Panc1 (cell line): ENCODE data around the gene VPS29. TPM values are rescaled to one million over a fixed set of nuclear protein-coding genes. Genes with fewer than 3 reads are reported as not detected.

Source experiments
- ATAC-seq: fragments of 200-7000 bp; cut with Tn5 transposase; 2 replicates; pipeline ENCODE4 v1.9.1; 2020; ENCODE audit warnings: mild to moderate bottlenecking, moderate library complexity
- BruUV-seq: library from RNA; stranded (reverse); fragments of 400-500 nt; replicated peaks from 2 replicates; lab custom pipeline; 2021; lab: Mats Ljungman, UMichigan
- CTCF ChIA-PET: fragments of 300-600 bp; sonication (Branson Sonifier 250); formaldehyde crosslinking; loops from one replicate; lab custom pipeline; 2022; ENCODE audit warnings: antibody characterized with exemption; lab: Charles Lee
- POLR2A ChIA-PET: fragments of 300-600 bp; sonication (Branson Sonifier 250); formaldehyde crosslinking; loops from one replicate; lab custom pipeline; 2022; ENCODE audit warnings: antibody characterized with exemption; lab: Charles Lee
- DNase-seq: peaks from one replicate; pipeline ENCODE4 v3.0.0-alpha.2; 2010; ENCODE audit warnings: low read depth, low spot score
- H3K27ac ChIP-seq: 2 replicates; pipeline ENCODE4 v1.5.1; 2011; ENCODE audit warnings: mild to moderate bottlenecking, low read length, inconsistent platforms
- H3K27me3 ChIP-seq: fragments of 200-500 bp; sonication (Bioruptor generic); 2 replicates; pipeline ENCODE4 v1.6.0; 2014; ENCODE audit warnings: low read length, inconsistent platforms; ENCODE audit not compliant: control insufficient read depth, insufficient read depth
- H3K36me3 ChIP-seq: fragments of 200-500 bp; sonication (Bioruptor generic); 2 replicates; pipeline ENCODE4 v1.5.1; 2014; ENCODE audit warnings: inconsistent platforms, mild to moderate bottlenecking, low read length, moderate library complexity; ENCODE audit not compliant: control insufficient read depth, insufficient read depth
- H3K4me1 ChIP-seq: 2 replicates; pipeline ENCODE4 v1.5.1; 2011; ENCODE audit warnings: inconsistent platforms, mild to moderate bottlenecking, low read length, moderate library complexity; ENCODE audit not compliant: control insufficient read depth, insufficient read depth
- H3K4me3 ChIP-seq, 2 experiments: 2 replicates each; pipeline ENCODE4 v1.5.1; 2011 to 2012; ENCODE audit warnings: low read depth in 2 of 2, low read length in 2 of 2, mild to moderate bottlenecking in 2 of 2, inconsistent platforms in 1 of 2, moderate library complexity in 1 of 2
- H3K9me3 ChIP-seq: fragments of 200-500 bp; sonication (Bioruptor generic); 2 replicates; pipeline ENCODE4 v1.5.1; 2014; ENCODE audit warnings: low read depth, mild to moderate bottlenecking, inconsistent platforms, low read length, moderate library complexity; ENCODE audit not compliant: control insufficient read depth, insufficient read depth
- CTCF ChIP-seq: fragments of 450-650 bp; IDR thresholded peaks from 2 replicates; pipeline ENCODE4 v1.5.1; 2017; ENCODE audit warnings: mild to moderate bottlenecking
- POLR2AphosphoS5 ChIP-seq: IDR thresholded peaks from 2 replicates; pipeline ENCODE4 v1.6.1; 2012; ENCODE audit warnings: mild to moderate bottlenecking, low read depth, low read length, moderate library complexity
- REST ChIP-seq, 2 experiments: IDR thresholded peaks; 2 replicates each; pipeline ENCODE4 v1.6.1; 2011 to 2012; ENCODE audit warnings: low read depth in 2 of 2, control low read depth in 1 of 2, low read length in 1 of 2, mild to moderate bottlenecking in 1 of 2, moderate library complexity in 1 of 2; ENCODE audit not compliant: insufficient read depth in 1 of 2
- SIN3A ChIP-seq: IDR thresholded peaks from 2 replicates; pipeline ENCODE4 v1.6.1; 2012; ENCODE audit warnings: low read depth, mild to moderate bottlenecking, low read length, moderate library complexity, borderline replicate concordance; ENCODE audit not compliant: insufficient read depth
- TCF7L2 ChIP-seq: IDR thresholded peaks from 2 replicates; pipeline ENCODE4 v1.6.1; 2011; ENCODE audit warnings: mild to moderate bottlenecking, low read depth, low read length, inconsistent platforms
- in situ Hi-C: cut with HindIII; loops from 2 replicates; pipeline ENCODE4 v1.10.0; 2016; ENCODE audit warnings: low sequenced_read_pairs, low pct_unique_long_range_greater_than_20kb
- intact Hi-C: fragments of 100-400 bp; cut with micrococcal nuclease; formaldehyde crosslinking; loops from one replicate; pipeline ENCODE4 v1.10.0; 2022; ENCODE audit not compliant: unreplicated experiment
- total RNA-seq: library from RNA; stranded (reverse); gene quantifications from one replicate; pipeline ENCODE4 v1.2.1, GENCODE V29; 2021; ENCODE audit not compliant: unreplicated experiment

Gene VPS29
- total RNA-seq, 1 experiment from 2014 or later: 128 TPM

- Histone ChIP-seq H3K27ac (peak overlapping the region; percentile 97), H3K9me3 (no peaks in the 10 kb centered on the region), H3K27me3 (no peaks in the 10 kb centered on the region), H3K36me3 (peaks cover 11% of the 10 kb centered on the region), H3K4me1 (peaks cover 19% of the 10 kb centered on the region), H3K4me3 (peak overlapping the region; percentile 91 to 99)
- POLR2A ChIA-PET: no interaction called here
- no peak for TF ChIP-seq POLR2AphosphoS5
- TF ChIP-seq TCF7L2: no peak
- CTCF ChIA-PET: interaction anchor here (0.7 kb wide), 1 partner anchor 33 kb away, joined by 4 read pairs; the partner anchor contains the start of genes FAM216A and GPN3
- TSS peak; percentile 78 for BruUV-seq
- ATAC-seq: peak; percentile 61
- intact Hi-C loops (no loop called here), in situ Hi-C loops (loop anchor here (5.0 kb wide), 1 partner anchor 34 kb away; the partner anchor contains the start of genes FAM216A and GPN3)
- no peak for DNase-seq
These were observed 536 bp downstream of the VPS29 start for GRCh38 chr12:110501399-110501751.

- no peaks in the 10 kb centered on the region for H3K27me3 ChIP-seq
- H3K4me3 ChIP-seq: no peak overlapping the region
- ChIA-PET CTCF (no interaction called here), POLR2A (interaction anchor here (0.7 kb wide), 1 partner anchor 23 kb away, joined by 3 read pairs; no protein-coding TSS in a partner anchor)
- intact Hi-C loops: no loop called here
- H3K9me3 ChIP-seq: no peaks in the 10 kb centered on the region
- ATAC-seq: no peak
- DNase-seq: no peak
- BruUV-seq: no TSS peak
- peak overlapping the region; percentile 72 for H3K27ac ChIP-seq
- peaks cover 20% of the 10 kb centered on the region for H3K36me3 ChIP-seq
- H3K4me1 ChIP-seq: peaks cover 19% of the 10 kb centered on the region
- no peak for TF ChIP-seq TCF7L2
- in situ Hi-C loops: no loop called here
These were observed 2.8 kb downstream of the VPS29 start for GRCh38 chr12:110498984-110499706.

GRCh38 chr12:110475426-110475825 lies 26.5 kb downstream of the VPS29 start:
- Histone ChIP-seq H3K4me3 (no peak overlapping the region), H3K4me1 (no peaks in the 10 kb centered on the region), H3K27ac (no peak overlapping the region), H3K36me3 (peaks cover 2% of the 10 kb centered on the region; the same call in 1 of the 2 replicates), H3K9me3 (no peaks in the 10 kb centered on the region), H3K27me3 (no peaks in the 10 kb centered on the region)
- CTCF ChIA-PET: no interaction called here
- no peak for TF ChIP-seq SIN3A
- no peak for TF ChIP-seq POLR2AphosphoS5
- no peak for TF ChIP-seq CTCF
- no peak for TF ChIP-seq REST (IDR thresholded peaks at IDR 0.05; ENCODE audit: insufficient read depth in 1 of 2, low read depth in 2 of 2, low read length in 1 of 2)
- TF ChIP-seq TCF7L2: no peak
- DNase-seq (no peak), ATAC-seq (no peak)
- no TSS peak for BruUV-seq
- POLR2A ChIA-PET: interaction anchor here (0.6 kb wide), 1 partner anchor 44 kb away, joined by 6 read pairs; no protein-coding TSS in a partner anchor
- in situ Hi-C loops: no loop called here
- intact Hi-C loops: no loop called here
